Measurements from ENCODE around the gene XXYLT1. TPM values are rescaled to one million over a fixed set of nuclear protein-coding genes. Genes with fewer than 3 reads are reported as not detected.

The XXYLT1 gene
- total and polyA plus RNA-seq, 9 of the 15 experiments (the other 6 are each of a cell fraction or from before 2014, with no cell fraction given), result 1.9 to 18.9 (median 15.0) TPM

DNA sequence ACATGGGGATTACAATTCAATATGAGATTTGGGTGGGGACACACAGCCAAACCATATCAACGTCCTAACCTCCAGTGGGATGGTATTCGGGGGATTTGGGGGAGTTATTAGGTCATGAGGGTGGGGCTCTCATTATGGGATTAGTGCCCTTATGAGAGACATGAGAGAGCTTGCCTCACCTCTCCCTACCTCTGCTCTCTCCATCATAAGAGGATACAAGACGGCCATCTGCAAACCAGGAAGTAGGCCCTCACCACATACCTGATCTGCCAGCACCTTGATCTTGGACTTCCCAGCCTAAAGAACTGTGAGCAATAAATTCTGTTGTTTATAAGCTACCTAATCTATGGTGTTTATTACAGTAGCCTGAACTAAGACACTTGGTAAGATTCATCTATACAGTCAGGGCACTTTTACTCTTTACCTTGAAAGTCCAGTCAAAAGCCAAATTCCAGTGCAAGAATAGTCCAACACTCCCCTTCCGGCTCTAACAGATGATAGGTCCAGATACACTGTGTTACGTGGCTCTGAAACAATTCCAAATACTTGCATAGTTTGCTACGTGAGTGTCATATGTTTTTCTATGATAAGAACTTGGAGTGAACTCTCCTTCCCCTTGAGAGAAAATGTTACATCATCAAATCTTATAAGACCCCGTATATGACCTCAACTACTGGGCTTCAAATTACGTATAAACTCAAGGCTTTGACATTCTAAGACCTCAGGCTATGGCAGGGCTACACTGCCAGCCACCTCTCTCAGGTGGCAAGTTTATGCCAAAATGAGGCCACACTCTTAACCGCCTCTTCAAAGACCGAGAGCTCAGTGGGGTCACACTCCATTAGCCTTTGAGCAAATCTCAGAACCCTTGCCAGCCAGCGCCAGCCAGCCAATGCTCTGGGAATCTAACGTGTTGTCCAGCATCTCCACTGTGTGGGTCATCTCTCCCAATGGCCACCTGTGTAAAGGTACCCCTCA is 129.9 kb downstream of the XXYLT1 start (continued):
- TF ChIP-seq ZNF133 (CRISPR knock-in tag; IDR thresholded peaks at IDR 0.05) (0 out of 2 replicates have a peak, but pooled peaks have one; percentile 53), HIVEP1 (CRISPR knock-in tag; IDR thresholded peaks at IDR 0.05) (no peak), CBFA2T3 (IDR thresholded peaks at IDR 0.05) (peak; percentile 95), CHD2 (IDR thresholded peaks at IDR 0.05; ENCODE audit: low read depth, low read length) (no peak), PTTG1 (tag; IDR thresholded peaks at IDR 0.05; ENCODE audit: low read depth) (0 out of 2 replicates have a peak, but pooled peaks have one; percentile 48), ZBTB17 (CRISPR knock-in tag; IDR thresholded peaks at IDR 0.05) (peak; percentile 56; the same call in 1 of the 2 replicates), TAL1 (IDR thresholded peaks at IDR 0.05) (peak; percentile 92), CLOCK (CRISPR knock-in tag; IDR thresholded peaks at IDR 0.05; ENCODE audit: borderline replicate concordance) (no peak), CGGBP1 (CRISPR knock-in tag; IDR thresholded peaks at IDR 0.05) (no peak), HNRNPLL (IDR thresholded peaks at IDR 0.05; ENCODE audit: low read depth, low read length, poor library complexity, severe bottlenecking) (no peak), MEIS2 (IDR thresholded peaks at IDR 0.05; ENCODE audit: partially characterized antibody) (peak; percentile 31), NFIC (IDR thresholded peaks at IDR 0.05) (peak; percentile 91), GATA2 (CRISPR knock-in tag; IDR thresholded peaks at IDR 0.05) (peak; percentile 87), ZNF134 (CRISPR knock-in tag; conservative IDR thresholded peaks at IDR 0.05) (0 out of 2 replicates have a peak, but pooled peaks have one; percentile 5), SAFB (IDR thresholded peaks at IDR 0.05; ENCODE audit: borderline replicate concordance, low read depth, low read length) (no peak), EP400 (IDR thresholded peaks at IDR 0.05) (peak; percentile 66), HOMEZ (CRISPR knock-in tag; IDR thresholded peaks at IDR 0.05) (0 out of 2 replicates have a peak, but pooled peaks have one; percentile 57), MEF2A (IDR thresholded peaks at IDR 0.05; ENCODE audit: control insufficient read depth, low read depth, low read length) (peak; percentile 53; the same call in 1 of the 2 replicates), ELK3 (CRISPR knock-in tag; IDR thresholded peaks at IDR 0.05) (no peak), FOXM1 (IDR thresholded peaks at IDR 0.05; ENCODE audit: low read depth) (peak; percentile 83), FOXM1 (CRISPR knock-in tag; IDR thresholded peaks at IDR 0.05; ENCODE audit: low read depth) (no peak)
- TF ChIP-seq, protein P1, sequence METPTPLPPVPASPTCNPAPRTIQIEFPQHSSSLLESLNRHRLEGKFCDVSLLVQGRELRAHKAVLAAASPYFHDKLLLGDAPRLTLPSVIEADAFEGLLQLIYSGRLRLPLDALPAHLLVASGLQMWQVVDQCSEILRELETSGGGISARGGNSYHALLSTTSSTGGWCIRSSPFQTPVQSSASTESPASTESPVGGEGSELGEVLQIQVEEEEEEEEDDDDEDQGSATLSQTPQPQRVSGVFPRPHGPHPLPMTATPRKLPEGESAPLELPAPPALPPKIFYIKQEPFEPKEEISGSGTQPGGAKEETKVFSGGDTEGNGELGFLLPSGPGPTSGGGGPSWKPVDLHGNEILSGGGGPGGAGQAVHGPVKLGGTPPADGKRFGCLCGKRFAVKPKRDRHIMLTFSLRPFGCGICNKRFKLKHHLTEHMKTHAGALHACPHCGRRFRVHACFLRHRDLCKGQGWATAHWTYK (CRISPR knock-in tag; IDR thresholded peaks at IDR 0.05), result no peak

Measured in K562 (cell line).